SK-N-SH (cell line): ENCODE results near the gene TMOD2. TPM values are rescaled to one million over a fixed set of nuclear protein-coding genes. Genes with fewer than 3 reads are reported as not detected.

Experiments
- CTCF ChIA-PET: fragments of 300-600, 350-600 bp; formaldehyde crosslinking; extraction: SDS; loops from one replicate; lab custom pipeline; 2021; lab: Yijun Ruan, JAX
- POLR2A ChIA-PET: fragments of 350-600 bp; sonication (Branson Sonifier 250); formaldehyde crosslinking; extraction: SDS; loops from one replicate; lab custom pipeline; 2020; ENCODE audit warnings: antibody characterized with exemption, inconsistent platforms; lab: Yijun Ruan, JAX
- DNase-seq: peaks from one replicate; pipeline ENCODE4 v3.0.0; 2012
- H2AFZ ChIP-seq: fragments of 200-600 bp; sonication (generic); 2 replicates; pipeline ENCODE4 v1.8.1; 2016; ENCODE audit warnings: antibody characterized with exemption, mild to moderate bottlenecking, low read depth
- H3F3A ChIP-seq: fragments of 200-600 bp; sonication (generic); replicated peaks from 2 replicates; pipeline ENCODE3; 2016; ENCODE audit warnings: antibody characterized with exemption, mild to moderate bottlenecking; ENCODE audit not compliant: insufficient read depth
- H3K27ac ChIP-seq, 2 experiments: fragments of 200-500 bp in 1 of 2; fragments of 200-600 bp in 1 of 2; sonication (Bioruptor generic) in 1 of 2; sonication (generic), shearing (Covaris generic) in 1 of 2; 2 replicates each; pipeline versions ENCODE4 v1.5.1 to v1.6.1; 2014 to 2016; ENCODE audit warnings: low read depth in 2 of 2, inconsistent platforms in 1 of 2, low read length in 1 of 2, mild to moderate bottlenecking in 1 of 2, mixed read lengths in 1 of 2
- H3K27me3 ChIP-seq: fragments of 200-600 bp; sonication (generic), shearing (Covaris generic); 2 replicates; pipeline ENCODE4 v1.6.1; 2016; ENCODE audit warnings: mixed run types; ENCODE audit not compliant: insufficient read depth
- H3K36me3 ChIP-seq, 2 experiments: fragments of 200-500 bp in 1 of 2; fragments of 200-600 bp in 1 of 2; sonication (Bioruptor generic) in 1 of 2; sonication (generic) in 1 of 2; replicated peaks in 1 of 2; 2 replicates each; pipeline versions ENCODE3 to v1.5.1; 2014 to 2016; ENCODE audit warnings: low read length in 1 of 2, mild to moderate bottlenecking in 1 of 2; ENCODE audit not compliant: insufficient read depth in 2 of 2, control insufficient read depth in 1 of 2
- H3K4me1 ChIP-seq, 2 experiments: fragments of 200-500 bp in 1 of 2; fragments of 200-600 bp in 1 of 2; sonication (Bioruptor generic) in 1 of 2; sonication (generic), shearing (Covaris generic) in 1 of 2; 2 replicates each; pipeline versions ENCODE4 v1.5.1 to v1.6.1; 2014 to 2016; ENCODE audit warnings: low read depth in 1 of 2, low read length in 1 of 2, mixed run types in 1 of 2; ENCODE audit not compliant: insufficient read depth in 2 of 2, control insufficient read depth in 1 of 2
- H3K4me2 ChIP-seq: fragments of 200-600 bp; sonication (generic), shearing (Covaris generic); 2 replicates; pipeline ENCODE4 v1.6.1; 2017; ENCODE audit warnings: mixed run types
- H3K4me3 ChIP-seq, 2 experiments: fragments of 200-500 bp in 1 of 2; fragments of 200-600 bp in 1 of 2; sonication (Bioruptor generic) in 1 of 2; sonication (generic), shearing (Covaris generic) in 1 of 2; 2 replicates each; pipeline versions ENCODE4 v1.5.1 to v1.8.1; 2014 to 2016; ENCODE audit warnings: low read depth in 2 of 2, inconsistent platforms in 1 of 2, low read length in 1 of 2, mild to moderate bottlenecking in 1 of 2, mixed read lengths in 1 of 2, moderate library complexity in 1 of 2
- H3K79me2 ChIP-seq: fragments of 200-600 bp; sonication (generic); 2 replicates; pipeline ENCODE4 v1.8.1; 2017; ENCODE audit warnings: mild to moderate bottlenecking; ENCODE audit not compliant: insufficient read depth
- H3K9ac ChIP-seq: fragments of 200-600 bp; sonication (generic); 2 replicates; pipeline ENCODE4 v1.6.1; 2017; ENCODE audit warnings: mixed run types
- H3K9me2 ChIP-seq: fragments of 200-600 bp; sonication (generic); 2 replicates; pipeline ENCODE4 v1.6.1; 2017; ENCODE audit warnings: mixed run types
- H3K9me3 ChIP-seq: fragments of 200-600 bp; sonication (generic); 2 replicates; pipeline ENCODE4 v1.6.1; 2017; ENCODE audit warnings: mixed run types, mild to moderate bottlenecking, moderate library complexity
- H4K20me1 ChIP-seq: fragments of 200-600 bp; sonication (generic); 2 replicates; pipeline ENCODE4 v1.6.1; 2017; ENCODE audit warnings: mild to moderate bottlenecking, mixed run types; ENCODE audit not compliant: insufficient read depth
- CHD2 ChIP-seq: fragments of 150-350 bp; IDR thresholded peaks from 2 replicates; pipeline ENCODE4 v1.6.1; 2018; ENCODE audit warnings: low read length; ENCODE audit not compliant: partially characterized antibody
- EZH2phosphoT487 ChIP-seq: fragments of 200-600 bp; sonication (generic); IDR thresholded peaks from 2 replicates; pipeline ENCODE4 v1.6.1; 2017; ENCODE audit warnings: low read depth, mixed run types, mild to moderate bottlenecking, antibody characterized with exemption, moderate library complexity, borderline replicate concordance
- FOXJ3 ChIP-seq: sonication (generic); formaldehyde crosslinking; IDR thresholded peaks from 2 replicates; pipeline ENCODE4 v1.5.1; 2020; ENCODE audit warnings: mild to moderate bottlenecking, missing genetic modification reagents
- JUND ChIP-seq: IDR thresholded peaks from 2 replicates; pipeline ENCODE4 v1.4.0; 2012
- POLR2AphosphoS5 ChIP-seq: IDR thresholded peaks from 2 replicates; pipeline ENCODE4 v1.6.1; 2012; ENCODE audit warnings: low read depth, low read length
- RFX5 ChIP-seq: IDR thresholded peaks from 2 replicates; pipeline ENCODE4 v1.6.1; 2012; ENCODE audit warnings: mild to moderate bottlenecking, improper control_type of control experiment, low read length
- SIN3A ChIP-seq: IDR thresholded peaks from 2 replicates; pipeline ENCODE4 v1.6.1; 2012; ENCODE audit warnings: low read depth, mild to moderate bottlenecking, low read length, moderate library complexity, borderline replicate concordance
- SMC3 ChIP-seq: IDR thresholded peaks from 2 replicates; pipeline ENCODE4 v1.6.1; 2012; ENCODE audit warnings: low read depth, low read length, improper control_type of control experiment
- TCF12 ChIP-seq: IDR thresholded peaks from 2 replicates; pipeline ENCODE4 v1.4.0; 2012
- TEAD4 ChIP-seq: IDR thresholded peaks from 2 replicates; pipeline ENCODE4 v1.4.0; 2012; ENCODE audit warnings: mild to moderate bottlenecking, borderline replicate concordance; ENCODE audit not compliant: insufficient read depth
- WGBS: methylation state at CpG from one replicate; pipeline ENCODE4 v1.1.6; 2017; ENCODE audit warnings: low lambda C conversion rate; 5-methylcytosine and 5-hydroxymethylcytosine counted together
- polyA plus RNA-seq, 3 experiments: library from polyadenylated mRNA; depleted of rRNA; stranded (reverse); fragments of >200 nt; gene quantifications; 2 replicates each; pipeline ENCODE4 v1.2.3, GENCODE V29; 2012
- TF ChIP-seq, protein P1 (sequence below): fragments of 200-600 bp; sonication (generic); IDR thresholded peaks from 2 replicates; pipeline ENCODE4 v1.6.1; 2017; ENCODE audit warnings: antibody characterized with exemption, mild to moderate bottlenecking, moderate library complexity
- TF ChIP-seq, protein P2 (sequence below): IDR thresholded peaks from 2 replicates; pipeline ENCODE4 v1.4.0; 2012; ENCODE audit warnings: low read depth, borderline replicate concordance
- TF ChIP-seq, protein P3 (sequence below): fragments of 150-350 bp; IDR thresholded peaks from 2 replicates; pipeline ENCODE4 v1.6.1; 2017; ENCODE audit warnings: antibody characterized with exemption, low read length, low read depth, borderline replicate concordance
- TF ChIP-seq, protein P4 (sequence below): IDR thresholded peaks from 2 replicates; pipeline ENCODE4 v1.4.0; 2012; ENCODE audit warnings: low read depth
- TF ChIP-seq, protein P5 (sequence below): IDR thresholded peaks from 2 replicates; pipeline ENCODE4 v1.6.1; 2012; ENCODE audit warnings: mild to moderate bottlenecking, low read depth, low read length, moderate library complexity

TMOD2 gene
- polyA plus RNA-seq, 1 of the 3 experiments (the other 2 are of a cell fraction), result 2.7 TPM

DNA sequence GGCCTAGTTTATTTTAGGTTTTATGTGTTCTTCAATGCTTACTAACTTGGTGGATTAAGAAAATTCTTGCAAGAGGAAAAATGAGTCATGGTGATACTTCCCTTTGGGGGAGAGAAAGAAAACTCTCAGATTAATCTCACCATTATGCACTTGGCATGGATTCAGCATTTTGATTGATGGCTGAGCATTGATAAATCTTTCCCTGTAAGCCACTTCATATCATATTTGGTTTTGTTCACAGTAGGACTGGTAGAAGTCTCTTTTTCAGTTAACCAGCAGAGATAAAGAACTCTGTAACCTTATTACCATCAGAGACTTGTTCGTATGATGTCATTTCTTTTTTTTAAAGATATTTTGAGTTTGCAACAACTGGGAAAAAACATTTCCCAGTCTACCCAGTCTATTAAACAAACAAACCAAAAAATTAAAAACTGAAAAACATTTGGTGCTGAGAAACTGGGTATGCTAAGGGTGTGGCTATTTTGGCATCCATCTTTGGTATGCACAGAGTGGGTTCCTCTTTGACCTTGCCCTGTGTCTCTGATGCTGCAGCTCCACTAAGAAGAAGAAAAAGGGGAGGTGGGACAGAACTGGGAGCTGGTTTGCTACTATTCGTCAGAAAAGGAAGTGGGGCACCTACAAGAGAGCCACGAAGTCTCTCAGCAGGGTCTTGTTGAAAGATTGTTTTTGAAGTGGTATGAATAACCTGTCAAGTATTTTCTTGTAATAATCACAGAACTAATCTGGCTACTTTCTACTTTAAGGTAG is 95.2 kb downstream of the TMOD2 start (continued):
- no peak for TF ChIP-seq EZH2phosphoT487
- TF ChIP-seq, protein P1, sequence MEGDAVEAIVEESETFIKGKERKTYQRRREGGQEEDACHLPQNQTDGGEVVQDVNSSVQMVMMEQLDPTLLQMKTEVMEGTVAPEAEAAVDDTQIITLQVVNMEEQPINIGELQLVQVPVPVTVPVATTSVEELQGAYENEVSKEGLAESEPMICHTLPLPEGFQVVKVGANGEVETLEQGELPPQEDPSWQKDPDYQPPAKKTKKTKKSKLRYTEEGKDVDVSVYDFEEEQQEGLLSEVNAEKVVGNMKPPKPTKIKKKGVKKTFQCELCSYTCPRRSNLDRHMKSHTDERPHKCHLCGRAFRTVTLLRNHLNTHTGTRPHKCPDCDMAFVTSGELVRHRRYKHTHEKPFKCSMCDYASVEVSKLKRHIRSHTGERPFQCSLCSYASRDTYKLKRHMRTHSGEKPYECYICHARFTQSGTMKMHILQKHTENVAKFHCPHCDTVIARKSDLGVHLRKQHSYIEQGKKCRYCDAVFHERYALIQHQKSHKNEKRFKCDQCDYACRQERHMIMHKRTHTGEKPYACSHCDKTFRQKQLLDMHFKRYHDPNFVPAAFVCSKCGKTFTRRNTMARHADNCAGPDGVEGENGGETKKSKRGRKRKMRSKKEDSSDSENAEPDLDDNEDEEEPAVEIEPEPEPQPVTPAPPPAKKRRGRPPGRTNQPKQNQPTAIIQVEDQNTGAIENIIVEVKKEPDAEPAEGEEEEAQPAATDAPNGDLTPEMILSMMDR, result no peak
- TF ChIP-seq, protein P2, sequence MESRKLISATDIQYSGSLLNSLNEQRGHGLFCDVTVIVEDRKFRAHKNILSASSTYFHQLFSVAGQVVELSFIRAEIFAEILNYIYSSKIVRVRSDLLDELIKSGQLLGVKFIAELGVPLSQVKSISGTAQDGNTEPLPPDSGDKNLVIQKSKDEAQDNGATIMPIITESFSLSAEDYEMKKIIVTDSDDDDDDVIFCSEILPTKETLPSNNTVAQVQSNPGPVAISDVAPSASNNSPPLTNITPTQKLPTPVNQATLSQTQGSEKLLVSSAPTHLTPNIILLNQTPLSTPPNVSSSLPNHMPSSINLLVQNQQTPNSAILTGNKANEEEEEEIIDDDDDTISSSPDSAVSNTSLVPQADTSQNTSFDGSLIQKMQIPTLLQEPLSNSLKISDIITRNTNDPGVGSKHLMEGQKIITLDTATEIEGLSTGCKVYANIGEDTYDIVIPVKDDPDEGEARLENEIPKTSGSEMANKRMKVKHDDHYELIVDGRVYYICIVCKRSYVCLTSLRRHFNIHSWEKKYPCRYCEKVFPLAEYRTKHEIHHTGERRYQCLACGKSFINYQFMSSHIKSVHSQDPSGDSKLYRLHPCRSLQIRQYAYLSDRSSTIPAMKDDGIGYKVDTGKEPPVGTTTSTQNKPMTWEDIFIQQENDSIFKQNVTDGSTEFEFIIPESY, result no peak
- TF ChIP-seq, protein P3, sequence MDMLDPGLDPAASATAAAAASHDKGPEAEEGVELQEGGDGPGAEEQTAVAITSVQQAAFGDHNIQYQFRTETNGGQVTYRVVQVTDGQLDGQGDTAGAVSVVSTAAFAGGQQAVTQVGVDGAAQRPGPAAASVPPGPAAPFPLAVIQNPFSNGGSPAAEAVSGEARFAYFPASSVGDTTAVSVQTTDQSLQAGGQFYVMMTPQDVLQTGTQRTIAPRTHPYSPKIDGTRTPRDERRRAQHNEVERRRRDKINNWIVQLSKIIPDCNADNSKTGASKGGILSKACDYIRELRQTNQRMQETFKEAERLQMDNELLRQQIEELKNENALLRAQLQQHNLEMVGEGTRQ, result no peak
- no peak for TF ChIP-seq SMC3

DNA sequence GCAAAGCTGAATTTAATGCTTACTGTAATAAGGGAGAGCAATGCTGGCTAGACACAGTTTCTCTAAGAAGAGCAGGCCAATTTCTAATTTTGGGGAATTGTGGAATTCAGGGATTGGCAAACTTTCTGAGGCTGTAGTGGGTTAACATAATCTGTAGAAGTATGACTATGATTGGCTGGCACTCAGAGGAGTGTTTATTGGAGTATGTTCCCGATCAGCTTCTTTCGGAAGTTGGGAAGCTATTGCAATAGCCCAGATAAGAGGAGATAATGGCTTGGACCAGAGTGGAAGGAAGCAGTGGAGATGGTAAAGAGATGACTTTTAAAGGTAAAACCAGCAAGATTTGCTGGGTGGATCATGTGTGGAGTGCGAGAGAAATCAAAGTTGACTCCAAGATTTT is 97.4 kb downstream of the TMOD2 start:
- no peak overlapping the region for H3K4me2 ChIP-seq
- POLR2A ChIA-PET, result no interaction called here
- peaks cover 2 to 42% of the 10 kb centered on the region in 2 experiments for H3K4me1 ChIP-seq
- no peak overlapping the region for H3K4me3 ChIP-seq
- no peak overlapping the region for H3K27ac ChIP-seq
- H2AFZ ChIP-seq, result no peak overlapping the region
- TF ChIP-seq TCF12 (no peak), TEAD4 (no peak), POLR2AphosphoS5 (no peak), FOXJ3 (no peak), RFX5 (no peak), CHD2 (no peak), JUND (no peak), SIN3A (no peak)
- TF ChIP-seq, protein P4, sequence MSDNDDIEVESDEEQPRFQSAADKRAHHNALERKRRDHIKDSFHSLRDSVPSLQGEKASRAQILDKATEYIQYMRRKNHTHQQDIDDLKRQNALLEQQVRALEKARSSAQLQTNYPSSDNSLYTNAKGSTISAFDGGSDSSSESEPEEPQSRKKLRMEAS, result no peak
- TF ChIP-seq, protein P3, result no peak
- TF ChIP-seq, protein P5, sequence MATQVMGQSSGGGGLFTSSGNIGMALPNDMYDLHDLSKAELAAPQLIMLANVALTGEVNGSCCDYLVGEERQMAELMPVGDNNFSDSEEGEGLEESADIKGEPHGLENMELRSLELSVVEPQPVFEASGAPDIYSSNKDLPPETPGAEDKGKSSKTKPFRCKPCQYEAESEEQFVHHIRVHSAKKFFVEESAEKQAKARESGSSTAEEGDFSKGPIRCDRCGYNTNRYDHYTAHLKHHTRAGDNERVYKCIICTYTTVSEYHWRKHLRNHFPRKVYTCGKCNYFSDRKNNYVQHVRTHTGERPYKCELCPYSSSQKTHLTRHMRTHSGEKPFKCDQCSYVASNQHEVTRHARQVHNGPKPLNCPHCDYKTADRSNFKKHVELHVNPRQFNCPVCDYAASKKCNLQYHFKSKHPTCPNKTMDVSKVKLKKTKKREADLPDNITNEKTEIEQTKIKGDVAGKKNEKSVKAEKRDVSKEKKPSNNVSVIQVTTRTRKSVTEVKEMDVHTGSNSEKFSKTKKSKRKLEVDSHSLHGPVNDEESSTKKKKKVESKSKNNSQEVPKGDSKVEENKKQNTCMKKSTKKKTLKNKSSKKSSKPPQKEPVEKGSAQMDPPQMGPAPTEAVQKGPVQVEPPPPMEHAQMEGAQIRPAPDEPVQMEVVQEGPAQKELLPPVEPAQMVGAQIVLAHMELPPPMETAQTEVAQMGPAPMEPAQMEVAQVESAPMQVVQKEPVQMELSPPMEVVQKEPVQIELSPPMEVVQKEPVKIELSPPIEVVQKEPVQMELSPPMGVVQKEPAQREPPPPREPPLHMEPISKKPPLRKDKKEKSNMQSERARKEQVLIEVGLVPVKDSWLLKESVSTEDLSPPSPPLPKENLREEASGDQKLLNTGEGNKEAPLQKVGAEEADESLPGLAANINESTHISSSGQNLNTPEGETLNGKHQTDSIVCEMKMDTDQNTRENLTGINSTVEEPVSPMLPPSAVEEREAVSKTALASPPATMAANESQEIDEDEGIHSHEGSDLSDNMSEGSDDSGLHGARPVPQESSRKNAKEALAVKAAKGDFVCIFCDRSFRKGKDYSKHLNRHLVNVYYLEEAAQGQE, result no peak
- TF ChIP-seq, protein P2, result no peak
- DNase-seq, result no peak
- H3K36me3 ChIP-seq, result no peaks in the 10 kb centered on the region
- H3K9ac ChIP-seq, result no peak overlapping the region
- WGBS, result 97% methylated on average over 3 of the region's 3 CpGs
- peaks cover 95% of the 10 kb centered on the region for H3K79me2 ChIP-seq
- H3F3A ChIP-seq, result peaks cover 33% of the 10 kb centered on the region
- no peaks in the 10 kb centered on the region for H3K27me3 ChIP-seq
- no peaks in the 10 kb centered on the region for H3K9me2 ChIP-seq
- no peaks in the 10 kb centered on the region for H3K9me3 ChIP-seq
- H4K20me1 ChIP-seq, result peaks cover 51% of the 10 kb centered on the region
- CTCF ChIA-PET, result interaction anchor here (1.5 kb wide), 1 partner anchor 40 kb away, joined by 3 read pairs; no protein-coding TSS in a partner anchor
